Stimulated activated CD4-positive, alpha-beta T cell treated with anti-CD3 and anti-CD28 coated beads, TNF-alpha, amount 100 ng/mL, for 4 hours (primary cell): ENCODE measurements around the gene PDLIM5.
"Not testable (repeated sequence)": the region's sequence is repeated elsewhere in the genome, so short reads cannot be mapped to it uniquely, and the experiment has no call there.

ENCODE experiments used
- DNase-seq, 3 experiments: peaks; one replicate each; pipeline ENCODE4 v3.0.0-alpha.2; 2020; ENCODE audit warnings: low read depth in 3 of 3

Gene PDLIM5

DNA sequence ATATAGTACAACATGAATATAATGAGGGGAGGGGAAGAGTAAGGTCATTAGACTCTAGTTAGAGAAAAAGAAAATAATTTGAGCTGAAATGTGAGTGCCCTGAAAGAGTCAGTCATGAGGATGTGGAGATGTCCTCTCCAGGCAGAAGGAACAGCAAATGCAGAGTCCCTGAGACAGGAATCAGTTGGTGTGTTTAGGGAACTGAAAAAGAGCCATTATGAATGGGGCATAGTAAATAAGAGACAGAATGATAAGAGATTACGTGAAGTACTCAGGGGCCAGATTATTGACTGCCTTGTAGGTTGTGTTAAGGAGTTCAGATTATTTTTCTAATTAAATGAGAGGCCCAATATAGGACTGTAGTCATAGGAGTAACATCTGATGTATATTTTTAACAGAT is 147.0 kb downstream of the PDLIM5 start:
- no peak for DNase-seq

GRCh38 chr4:94603170-94603747 is 151.5 kb downstream of the PDLIM5 start:
- no peak for DNase-seq

DNA sequence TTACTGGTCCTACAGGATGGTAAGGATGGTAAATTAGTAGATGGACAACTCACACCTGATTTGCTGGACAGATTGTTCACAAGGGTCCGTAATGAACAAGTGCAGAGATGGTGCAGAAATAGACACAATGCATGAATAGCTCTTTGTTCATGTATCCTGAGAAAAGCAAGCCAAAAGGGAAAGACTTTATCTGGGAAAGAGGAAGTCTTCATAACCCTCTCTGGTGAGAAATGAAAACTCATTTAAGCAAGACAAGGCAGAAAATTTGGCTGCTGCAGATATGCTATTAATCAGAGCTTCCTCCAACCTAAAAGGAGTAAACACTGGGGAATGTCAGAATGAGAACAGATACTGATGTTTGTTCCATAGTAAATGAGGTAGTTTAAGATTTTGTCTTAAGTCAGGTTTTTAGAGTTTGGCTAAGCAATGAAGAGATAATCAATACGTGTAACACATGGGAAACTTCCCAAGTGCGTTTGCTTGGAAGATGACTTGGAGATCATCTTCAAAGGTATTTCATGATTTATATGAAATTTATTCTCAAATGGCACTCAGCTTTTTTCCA is 153.6 kb downstream of the PDLIM5 start:
- DNase-seq = no peak

DNA sequence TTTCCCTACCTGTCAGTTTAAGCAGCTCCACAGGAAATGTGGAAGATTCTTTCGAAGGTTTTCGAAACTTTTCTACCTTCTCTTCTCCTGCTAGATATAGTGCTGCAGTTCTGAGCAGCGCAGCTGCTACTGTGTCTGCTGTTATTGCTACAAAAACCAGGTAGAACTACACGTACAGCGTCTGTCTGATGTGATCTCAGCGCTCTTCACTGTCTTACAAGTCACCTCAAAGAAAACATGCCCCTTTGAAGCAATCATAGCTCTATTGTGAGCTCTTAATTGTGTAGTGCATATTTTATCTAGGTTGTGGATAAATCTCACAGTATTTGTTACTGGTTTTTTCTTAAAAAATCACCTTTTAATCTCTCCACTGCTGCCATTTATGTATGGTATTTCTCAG is 158.4 kb downstream of the PDLIM5 start:
- no peak for DNase-seq

GRCh38 chr4:94613248-94613647 is 161.5 kb downstream of the PDLIM5 start:
- no peak for DNase-seq

- no peak for DNase-seq
These were observed 163.7 kb downstream of the PDLIM5 start for GRCh38 chr4:94615451-94615850.

DNA sequence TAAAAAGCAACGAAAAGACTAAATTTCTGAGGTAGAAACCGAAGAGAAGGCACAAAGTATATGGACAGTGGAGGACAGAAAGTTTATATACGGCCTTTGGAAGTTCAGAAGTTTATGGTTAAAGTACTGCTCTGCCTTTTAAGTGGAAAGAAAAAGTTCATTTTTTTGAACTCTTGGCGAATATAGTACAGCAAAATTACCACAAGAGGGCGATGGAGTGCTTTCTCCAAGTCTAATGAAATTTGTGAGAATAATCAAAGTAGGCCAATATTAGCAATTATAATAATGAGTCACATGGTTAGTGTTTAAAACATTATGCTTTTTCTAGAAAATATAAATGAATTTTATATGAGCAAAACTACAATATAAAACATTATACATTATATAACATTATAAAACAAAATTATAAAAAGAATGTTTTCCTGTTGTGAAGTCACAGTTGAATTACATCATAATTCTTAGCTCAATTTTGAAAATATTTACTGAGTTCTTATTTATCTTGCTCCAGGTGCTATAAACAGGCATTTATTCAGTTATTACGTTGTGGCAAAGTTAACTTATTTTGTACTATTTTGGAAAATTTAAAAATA is 169.8 kb downstream of the PDLIM5 start:
- DNase-seq = no peak

DNA sequence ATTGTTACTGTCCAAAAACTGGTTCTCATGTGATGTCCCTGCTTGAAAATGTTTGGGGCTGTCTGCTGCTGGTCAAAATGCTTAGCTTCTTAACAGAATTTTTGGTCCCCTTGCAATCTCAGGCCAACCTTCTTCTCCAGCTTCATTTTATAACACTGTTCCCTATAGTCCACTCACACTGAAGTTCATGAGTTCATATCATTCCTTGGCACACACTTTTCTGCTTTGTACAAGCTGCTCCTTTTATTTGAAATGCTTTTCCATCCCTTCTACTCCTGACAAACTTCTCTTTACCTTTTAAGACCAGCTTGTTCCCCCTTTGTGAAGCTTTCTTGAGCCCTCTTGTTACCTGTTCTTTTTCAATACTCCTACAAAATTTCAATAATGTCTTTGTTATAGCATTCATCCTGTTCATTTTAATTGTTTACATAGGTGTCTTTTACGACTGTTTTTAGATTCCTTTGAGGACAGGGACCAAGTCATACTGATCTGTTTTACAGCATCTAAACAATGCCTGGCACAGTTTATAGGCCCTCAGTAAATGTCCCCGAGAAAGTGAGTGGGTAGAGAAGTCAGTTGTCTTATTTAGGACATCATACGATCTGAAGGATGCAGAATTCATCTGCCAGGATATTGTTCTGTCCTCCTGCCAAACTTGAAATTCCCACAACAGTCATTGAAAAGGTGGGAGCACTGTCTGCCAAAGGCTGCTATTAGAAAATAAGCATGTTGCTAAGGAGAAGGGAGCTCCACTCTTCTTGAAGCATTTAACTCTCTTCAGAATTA is 171.6 kb downstream of the PDLIM5 start:
- no peak for DNase-seq

GRCh38 chr4:94626942-94627341 is 175.2 kb downstream of the PDLIM5 start:
- no peak for DNase-seq

- not testable (repeated sequence) for DNase-seq
These were observed 177.3 kb downstream of the PDLIM5 start for GRCh38 chr4:94629058-94629457.

DNA sequence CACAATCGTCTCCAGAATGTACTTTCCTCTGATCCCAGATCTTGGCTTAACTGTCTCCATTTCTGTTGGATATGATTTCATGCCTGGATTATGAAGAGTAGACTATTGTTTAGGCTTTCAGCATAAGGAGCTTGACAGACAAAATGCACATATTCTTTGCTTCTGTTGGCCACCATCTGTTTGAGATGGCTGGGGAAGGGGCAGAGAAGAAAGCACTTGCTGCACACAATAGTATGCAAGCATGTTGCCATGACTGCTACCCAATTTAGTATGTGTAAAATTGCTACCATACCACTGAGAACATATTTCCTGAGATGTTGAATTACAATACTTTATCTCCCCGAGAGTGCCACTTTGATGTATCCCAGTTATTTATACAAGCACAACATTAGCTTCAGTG is 178.1 kb downstream of the PDLIM5 start:
- no peak for DNase-seq

DNA sequence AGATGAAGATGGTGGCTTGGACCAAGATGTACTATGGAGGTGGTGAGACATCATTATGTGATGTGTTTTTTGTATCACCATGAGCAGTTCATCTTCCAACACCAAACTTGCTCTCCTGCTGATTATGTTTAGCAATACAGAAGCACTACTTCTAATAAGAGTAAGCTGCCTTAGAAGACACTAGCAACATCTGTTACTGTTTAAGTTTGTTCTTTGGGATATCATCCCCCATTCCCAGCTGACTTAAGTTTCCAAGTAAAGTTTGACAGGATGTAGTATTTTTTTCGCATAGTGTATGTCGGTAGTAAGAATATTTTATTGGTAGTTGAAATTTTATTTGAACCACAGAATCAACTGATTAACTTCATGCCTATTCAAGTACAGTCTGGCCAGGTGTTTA is 182.5 kb downstream of the PDLIM5 start:
- DNase-seq = no peak

GRCh38 chr4:94635177-94635576 is 183.4 kb downstream of the PDLIM5 start:
- DNase-seq = no peak

- DNase-seq = no peak
These were observed 184.3 kb downstream of the PDLIM5 start for GRCh38 chr4:94636004-94636403.

- no peak for DNase-seq
These were observed 187.6 kb downstream of the PDLIM5 start for GRCh38 chr4:94639298-94639697.

DNA sequence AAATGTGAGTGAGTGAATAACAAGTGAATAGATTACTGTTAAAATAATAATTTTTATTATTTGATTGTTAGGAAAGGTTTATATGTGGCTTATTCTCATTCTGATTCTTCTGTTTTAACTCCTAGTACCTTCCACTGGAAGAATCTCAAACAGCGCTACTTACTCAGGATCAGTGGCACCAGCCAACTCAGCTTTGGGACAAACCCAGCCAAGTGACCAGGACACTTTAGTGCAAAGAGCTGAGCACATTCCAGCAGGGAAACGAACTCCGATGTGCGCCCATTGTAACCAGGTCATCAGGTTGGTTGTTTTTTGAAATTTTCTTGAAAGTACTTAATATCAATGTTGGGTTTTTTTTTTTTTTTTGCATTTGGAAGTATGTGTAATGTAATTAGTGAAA is 188.4 kb downstream of the PDLIM5 start:
- no peak for DNase-seq

DNA sequence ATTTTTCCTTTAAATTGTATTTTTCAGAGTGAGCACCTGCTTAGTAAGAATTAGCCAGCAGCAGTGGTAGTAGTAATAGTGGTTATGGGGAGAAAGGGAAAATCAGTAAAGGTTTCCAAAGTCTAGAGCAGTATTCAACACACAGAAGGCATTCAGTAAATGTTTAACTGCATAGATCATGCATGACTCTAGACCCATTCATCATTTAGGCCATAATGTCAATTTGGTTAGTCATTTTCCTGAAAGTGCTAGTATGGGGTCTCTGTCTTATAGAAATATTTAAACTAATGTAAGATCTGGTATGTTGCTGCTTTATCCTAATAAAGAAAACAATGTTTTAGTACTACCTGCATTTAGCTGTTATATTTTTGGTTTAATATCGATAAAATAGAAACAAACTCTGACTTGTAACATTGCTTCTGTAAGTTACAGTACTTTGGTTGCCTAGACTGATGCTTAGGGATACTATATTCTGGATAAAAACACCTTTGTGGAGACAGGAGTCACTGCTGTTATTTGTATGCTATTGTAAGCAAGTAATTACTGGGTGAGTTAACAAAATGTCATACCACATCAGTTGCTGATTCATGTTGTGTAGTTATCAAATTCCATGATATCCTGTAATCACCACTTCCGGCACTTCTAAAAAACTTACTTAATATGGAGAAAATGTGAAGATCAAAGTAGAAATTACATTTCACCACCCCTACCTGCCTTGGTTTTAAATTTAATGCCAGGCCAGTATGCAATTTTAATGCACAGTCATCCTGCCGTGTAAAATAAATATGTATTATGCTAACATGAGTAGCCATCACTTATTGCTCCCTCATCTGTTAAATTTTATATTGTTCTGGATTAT is 190.2 kb downstream of the PDLIM5 start:
- DNase-seq = no peak

GRCh38 chr4:94642561-94642866 is 190.8 kb downstream of the PDLIM5 start:
- DNase-seq = no peak

DNA sequence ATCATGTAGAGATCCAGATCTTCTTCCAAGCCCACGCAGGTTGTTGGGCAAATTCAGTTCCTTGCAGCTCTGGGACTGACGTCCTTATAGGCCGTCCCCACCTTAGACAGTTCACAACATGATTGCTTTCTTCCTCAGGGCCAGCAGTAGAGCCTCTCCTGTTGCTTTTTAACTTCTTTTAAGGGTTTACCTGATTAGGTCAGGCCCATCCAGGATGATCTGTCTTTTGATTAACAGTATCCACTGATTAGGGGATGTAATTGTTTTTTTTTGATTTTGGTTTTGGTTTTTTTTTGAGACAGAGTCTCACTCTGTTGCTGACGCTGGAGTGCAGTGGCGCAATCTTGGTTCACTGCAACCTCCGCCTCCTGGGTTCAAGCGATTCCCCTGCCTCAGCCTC is 197.0 kb downstream of the PDLIM5 start:
- no peak for DNase-seq

GRCh38 chr4:94649381-94650133 is 197.8 kb downstream of the PDLIM5 start:
- no peak for DNase-seq

- no peak for DNase-seq
These were observed 198.4 kb downstream of the PDLIM5 start for GRCh38 chr4:94650134-94650495.

- DNase-seq = no peak
These were observed 198.9 kb downstream of the PDLIM5 start for GRCh38 chr4:94650690-94651089.
